Nephron (organoid): ENCODE results near the gene ZNF750.

ENCODE experiments used
- H3K27ac Mint-ChIP-seq, 3 experiments: 2 replicates each; pipeline ENCODE4 v1.8.0; 2020; ENCODE audit warnings: mixed read lengths in 3 of 3, mild to moderate bottlenecking in 2 of 3, moderate library complexity in 1 of 3
- H3K27me3 Mint-ChIP-seq: 2 replicates; pipeline ENCODE4 v1.8.0; 2021; ENCODE audit warnings: low read depth, mild to moderate bottlenecking, moderate library complexity, mixed read lengths
- H3K36me3 Mint-ChIP-seq: 2 replicates; pipeline ENCODE4 v1.8.0; 2020; ENCODE audit warnings: low read depth, mixed read lengths
- H3K4me1 Mint-ChIP-seq: 2 replicates; pipeline ENCODE4 v1.8.0; 2020; ENCODE audit warnings: mixed read lengths
- H3K4me3 Mint-ChIP-seq, 3 experiments: 2 replicates each; pipeline ENCODE4 v1.8.0; 2020; ENCODE audit warnings: mild to moderate bottlenecking in 3 of 3, mixed read lengths in 3 of 3, moderate library complexity in 2 of 3
- H3K9me3 Mint-ChIP-seq: 2 replicates; pipeline ENCODE4 v1.8.0; 2020; ENCODE audit warnings: mixed read lengths
- CTCF ChIP-seq, 3 experiments: fragments of 200-600 bp; sonication (generic); IDR thresholded peaks; one replicate each; pipeline ENCODE4 v1.5.0; 2021; ENCODE audit warnings: antibody characterized with exemption in 3 of 3; ENCODE audit not compliant: unreplicated experiment in 3 of 3

ZNF750 gene

GRCh38 chr17:82813299-82814051, 26.3 kb downstream of the ZNF750 start:
- TF ChIP-seq CTCF (IDR thresholded peaks at IDR 0.05; ENCODE audit: unreplicated experiment in 3 of 3), result no peak
- Mint-ChIP-seq H3K27me3 (no peaks in the 10 kb centered on the region), H3K4me3 (no peak overlapping the region), H3K27ac (no peak overlapping the region), H3K36me3 (peaks cover 54% of the 10 kb centered on the region), H3K4me1 (peaks cover 6% of the 10 kb centered on the region), H3K9me3 (peaks cover 3% of the 10 kb centered on the region)

GRCh38 chr17:82812601-82813000, 27.2 kb downstream of the ZNF750 start:
- H3K4me3 Mint-ChIP-seq, result no peak overlapping the region
- H3K4me1 Mint-ChIP-seq, result peaks cover 6% of the 10 kb centered on the region
- no peak for TF ChIP-seq CTCF (IDR thresholded peaks at IDR 0.05; ENCODE audit: unreplicated experiment in 3 of 3)
- H3K9me3 Mint-ChIP-seq, result peaks cover under 1% of the 10 kb centered on the region
- no peak overlapping the region for H3K27ac Mint-ChIP-seq
- no peaks in the 10 kb centered on the region for H3K27me3 Mint-ChIP-seq
- peaks cover 45% of the 10 kb centered on the region for H3K36me3 Mint-ChIP-seq

GRCh38 chr17:82812058-82812457, 27.8 kb downstream of the ZNF750 start:
- no peak overlapping the region for H3K27ac Mint-ChIP-seq
- H3K9me3 Mint-ChIP-seq, result no peaks in the 10 kb centered on the region
- H3K4me3 Mint-ChIP-seq, result no peak overlapping the region
- no peaks in the 10 kb centered on the region for H3K27me3 Mint-ChIP-seq
- peaks cover 10% of the 10 kb centered on the region for H3K4me1 Mint-ChIP-seq
- no peak for TF ChIP-seq CTCF (IDR thresholded peaks at IDR 0.05; ENCODE audit: unreplicated experiment in 3 of 3)
- peaks cover 41% of the 10 kb centered on the region for H3K36me3 Mint-ChIP-seq

GRCh38 chr17:82810644-82811430, 29.0 kb downstream of the ZNF750 start:
- Mint-ChIP-seq H3K27me3 (no peaks in the 10 kb centered on the region), H3K9me3 (no peaks in the 10 kb centered on the region), H3K4me1 (peaks cover 21% of the 10 kb centered on the region), H3K4me3 (no peak overlapping the region), H3K27ac (peak overlapping the region in 2 of 3 experiments; percentile 20 to 61), H3K36me3 (peaks cover 36% of the 10 kb centered on the region)
- no peak for TF ChIP-seq CTCF (IDR thresholded peaks at IDR 0.05; ENCODE audit: unreplicated experiment in 3 of 3)

DNA sequence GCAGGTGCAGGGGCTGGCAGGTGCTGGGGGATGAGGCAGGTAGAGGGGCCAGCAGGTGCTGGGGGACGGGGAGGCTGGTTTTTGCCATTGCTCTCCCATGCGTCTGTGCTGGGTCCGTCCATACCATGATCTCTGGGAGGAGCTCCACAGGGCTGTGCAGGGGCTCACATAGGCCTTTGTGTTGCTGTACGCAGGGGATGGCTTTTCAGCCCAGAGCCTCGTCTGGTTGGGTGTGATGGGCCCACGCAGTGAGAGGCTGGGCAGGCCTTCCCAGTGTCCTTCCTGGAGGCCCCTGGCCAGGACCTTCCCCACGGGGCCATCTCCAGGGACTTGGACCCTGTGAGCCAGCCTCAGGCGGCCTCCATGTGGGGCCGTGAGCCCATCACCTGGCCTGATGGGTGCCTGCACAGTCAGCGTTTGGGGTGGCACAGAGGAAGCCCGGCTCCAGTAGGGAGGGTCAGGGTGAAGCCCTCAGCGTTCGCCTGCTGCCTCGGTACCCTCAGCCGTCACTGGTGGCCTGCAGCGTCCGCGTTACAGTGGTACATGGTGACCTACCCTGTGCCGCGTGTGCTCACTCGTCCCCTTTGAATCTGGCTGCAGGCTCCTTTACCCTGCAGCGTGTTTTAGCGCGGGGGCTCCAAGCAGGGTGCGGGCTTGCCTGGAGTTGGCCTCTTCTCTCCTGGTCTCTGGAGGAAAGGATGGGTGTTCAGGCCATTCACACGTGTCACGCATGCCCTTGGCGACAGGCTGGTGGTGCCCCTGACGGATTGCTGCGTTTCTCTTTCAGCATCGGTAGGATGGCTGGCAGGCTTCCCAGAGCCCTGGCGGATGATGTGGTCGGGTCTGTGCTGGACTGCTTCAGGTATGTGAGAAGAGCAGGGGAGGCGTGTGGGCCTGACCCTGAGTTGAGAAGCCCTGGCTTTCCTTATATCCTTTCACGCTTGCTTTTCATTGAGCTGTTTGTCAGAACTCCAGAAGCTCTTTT, 30.6 kb downstream of the ZNF750 start:
- peak overlapping the region in 2 of 3 experiments; percentile 71 to 73 for H3K27ac Mint-ChIP-seq
- no peaks in the 10 kb centered on the region for H3K27me3 Mint-ChIP-seq
- peaks cover 24% of the 10 kb centered on the region for H3K36me3 Mint-ChIP-seq
- H3K4me3 Mint-ChIP-seq, result no peak overlapping the region
- no peak for TF ChIP-seq CTCF (IDR thresholded peaks at IDR 0.05; ENCODE audit: unreplicated experiment in 3 of 3)
- H3K4me1 Mint-ChIP-seq, result peaks cover 34% of the 10 kb centered on the region
- no peaks in the 10 kb centered on the region for H3K9me3 Mint-ChIP-seq
